Measurements from ENCODE around the gene CHRND. TPM values are rescaled to one million over a fixed set of nuclear protein-coding genes. Genes with fewer than 3 reads are reported as not detected.

The CHRND gene
- total and polyA plus RNA-seq, 2 experiments from 2014 or later: 0.10 to 0.11 TPM

DNA sequence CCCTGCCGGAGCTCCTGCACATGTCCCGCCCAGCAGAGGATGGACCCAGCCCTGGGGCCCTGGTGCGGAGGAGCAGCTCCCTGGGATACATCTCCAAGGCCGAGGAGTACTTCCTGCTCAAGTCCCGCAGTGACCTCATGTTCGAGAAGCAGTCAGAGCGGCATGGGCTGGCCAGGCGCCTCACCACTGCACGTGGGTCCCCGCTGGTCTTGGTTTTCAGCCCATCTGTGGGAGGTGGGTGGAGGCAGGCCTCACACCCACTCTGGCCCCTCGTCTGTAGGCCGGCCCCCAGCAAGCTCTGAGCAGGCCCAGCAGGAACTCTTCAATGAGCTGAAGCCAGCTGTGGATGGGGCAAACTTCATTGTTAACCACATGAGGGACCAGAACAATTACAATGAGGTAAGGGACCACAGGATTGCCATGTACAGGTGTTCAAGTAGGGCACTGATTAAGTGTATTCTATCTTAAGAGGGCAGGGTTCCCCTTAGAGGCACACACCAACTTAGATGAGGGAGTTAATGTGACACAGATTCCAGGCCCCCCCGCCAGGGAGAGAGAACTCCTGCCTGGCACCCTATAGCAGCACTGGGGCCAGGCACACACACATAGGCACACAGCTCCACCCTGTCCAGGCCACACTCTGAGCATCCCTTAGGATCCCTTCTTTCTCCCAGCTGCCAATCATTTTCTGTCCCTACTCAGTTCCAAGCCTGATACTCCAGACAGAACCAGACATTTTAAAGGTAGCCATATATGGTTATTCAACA is 8.2 kb downstream of the CHRND start (continued):
- TF ChIP-seq, protein P1, sequence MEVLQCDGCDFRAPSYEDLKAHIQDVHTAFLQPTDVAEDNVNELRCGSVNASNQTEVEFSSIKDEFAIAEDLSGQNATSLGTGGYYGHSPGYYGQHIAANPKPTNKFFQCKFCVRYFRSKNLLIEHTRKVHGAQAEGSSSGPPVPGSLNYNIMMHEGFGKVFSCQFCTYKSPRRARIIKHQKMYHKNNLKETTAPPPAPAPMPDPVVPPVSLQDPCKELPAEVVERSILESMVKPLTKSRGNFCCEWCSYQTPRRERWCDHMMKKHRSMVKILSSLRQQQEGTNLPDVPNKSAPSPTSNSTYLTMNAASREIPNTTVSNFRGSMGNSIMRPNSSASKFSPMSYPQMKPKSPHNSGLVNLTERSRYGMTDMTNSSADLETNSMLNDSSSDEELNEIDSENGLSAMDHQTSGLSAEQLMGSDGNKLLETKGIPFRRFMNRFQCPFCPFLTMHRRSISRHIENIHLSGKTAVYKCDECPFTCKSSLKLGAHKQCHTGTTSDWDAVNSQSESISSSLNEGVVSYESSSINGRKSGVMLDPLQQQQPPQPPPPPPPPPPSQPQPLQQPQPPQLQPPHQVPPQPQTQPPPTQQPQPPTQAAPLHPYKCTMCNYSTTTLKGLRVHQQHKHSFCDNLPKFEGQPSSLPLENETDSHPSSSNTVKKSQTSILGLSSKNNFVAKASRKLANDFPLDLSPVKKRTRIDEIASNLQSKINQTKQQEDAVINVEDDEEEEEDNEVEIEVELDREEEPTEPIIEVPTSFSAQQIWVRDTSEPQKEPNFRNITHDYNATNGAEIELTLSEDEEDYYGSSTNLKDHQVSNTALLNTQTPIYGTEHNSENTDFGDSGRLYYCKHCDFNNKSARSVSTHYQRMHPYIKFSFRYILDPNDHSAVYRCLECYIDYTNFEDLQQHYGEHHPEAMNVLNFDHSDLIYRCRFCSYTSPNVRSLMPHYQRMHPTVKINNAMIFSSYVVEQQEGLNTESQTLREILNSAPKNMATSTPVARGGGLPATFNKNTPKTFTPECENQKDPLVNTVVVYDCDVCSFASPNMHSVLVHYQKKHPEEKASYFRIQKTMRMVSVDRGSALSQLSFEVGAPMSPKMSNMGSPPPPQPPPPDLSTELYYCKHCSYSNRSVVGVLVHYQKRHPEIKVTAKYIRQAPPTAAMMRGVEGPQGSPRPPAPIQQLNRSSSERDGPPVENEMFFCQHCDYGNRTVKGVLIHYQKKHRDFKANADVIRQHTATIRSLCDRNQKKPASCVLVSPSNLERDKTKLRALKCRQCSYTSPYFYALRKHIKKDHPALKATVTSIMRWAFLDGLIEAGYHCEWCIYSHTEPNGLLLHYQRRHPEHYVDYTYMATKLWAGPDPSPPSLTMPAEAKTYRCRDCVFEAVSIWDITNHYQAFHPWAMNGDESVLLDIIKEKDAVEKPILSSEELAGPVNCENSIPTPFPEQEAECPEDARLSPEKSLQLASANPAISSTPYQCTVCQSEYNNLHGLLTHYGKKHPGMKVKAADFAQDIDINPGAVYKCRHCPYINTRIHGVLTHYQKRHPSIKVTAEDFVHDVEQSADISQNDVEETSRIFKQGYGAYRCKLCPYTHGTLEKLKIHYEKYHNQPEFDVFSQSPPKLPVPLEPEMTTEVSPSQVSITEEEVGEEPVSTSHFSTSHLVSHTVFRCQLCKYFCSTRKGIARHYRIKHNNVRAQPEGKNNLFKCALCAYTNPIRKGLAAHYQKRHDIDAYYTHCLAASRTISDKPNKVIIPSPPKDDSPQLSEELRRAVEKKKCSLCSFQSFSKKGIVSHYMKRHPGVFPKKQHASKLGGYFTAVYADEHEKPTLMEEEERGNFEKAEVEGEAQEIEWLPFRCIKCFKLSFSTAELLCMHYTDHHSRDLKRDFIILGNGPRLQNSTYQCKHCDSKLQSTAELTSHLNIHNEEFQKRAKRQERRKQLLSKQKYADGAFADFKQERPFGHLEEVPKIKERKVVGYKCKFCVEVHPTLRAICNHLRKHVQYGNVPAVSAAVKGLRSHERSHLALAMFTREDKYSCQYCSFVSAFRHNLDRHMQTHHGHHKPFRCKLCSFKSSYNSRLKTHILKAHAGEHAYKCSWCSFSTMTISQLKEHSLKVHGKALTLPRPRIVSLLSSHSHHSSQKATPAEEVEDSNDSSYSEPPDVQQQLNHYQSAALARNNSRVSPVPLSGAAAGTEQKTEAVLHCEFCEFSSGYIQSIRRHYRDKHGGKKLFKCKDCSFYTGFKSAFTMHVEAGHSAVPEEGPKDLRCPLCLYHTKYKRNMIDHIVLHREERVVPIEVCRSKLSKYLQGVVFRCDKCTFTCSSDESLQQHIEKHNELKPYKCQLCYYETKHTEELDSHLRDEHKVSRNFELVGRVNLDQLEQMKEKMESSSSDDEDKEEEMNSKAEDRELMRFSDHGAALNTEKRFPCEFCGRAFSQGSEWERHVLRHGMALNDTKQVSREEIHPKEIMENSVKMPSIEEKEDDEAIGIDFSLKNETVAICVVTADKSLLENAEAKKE (CRISPR knock-in tag; IDR thresholded peaks at IDR 0.05): no peak
- no peak for TF ChIP-seq STAT1 (IDR thresholded peaks at IDR 0.05; ENCODE audit: unreplicated experiment)
- TF ChIP-seq, protein P2, sequence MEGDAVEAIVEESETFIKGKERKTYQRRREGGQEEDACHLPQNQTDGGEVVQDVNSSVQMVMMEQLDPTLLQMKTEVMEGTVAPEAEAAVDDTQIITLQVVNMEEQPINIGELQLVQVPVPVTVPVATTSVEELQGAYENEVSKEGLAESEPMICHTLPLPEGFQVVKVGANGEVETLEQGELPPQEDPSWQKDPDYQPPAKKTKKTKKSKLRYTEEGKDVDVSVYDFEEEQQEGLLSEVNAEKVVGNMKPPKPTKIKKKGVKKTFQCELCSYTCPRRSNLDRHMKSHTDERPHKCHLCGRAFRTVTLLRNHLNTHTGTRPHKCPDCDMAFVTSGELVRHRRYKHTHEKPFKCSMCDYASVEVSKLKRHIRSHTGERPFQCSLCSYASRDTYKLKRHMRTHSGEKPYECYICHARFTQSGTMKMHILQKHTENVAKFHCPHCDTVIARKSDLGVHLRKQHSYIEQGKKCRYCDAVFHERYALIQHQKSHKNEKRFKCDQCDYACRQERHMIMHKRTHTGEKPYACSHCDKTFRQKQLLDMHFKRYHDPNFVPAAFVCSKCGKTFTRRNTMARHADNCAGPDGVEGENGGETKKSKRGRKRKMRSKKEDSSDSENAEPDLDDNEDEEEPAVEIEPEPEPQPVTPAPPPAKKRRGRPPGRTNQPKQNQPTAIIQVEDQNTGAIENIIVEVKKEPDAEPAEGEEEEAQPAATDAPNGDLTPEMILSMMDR (conservative IDR thresholded peaks at IDR 0.05; ENCODE audit: low read depth in 2 of 2): no peak
- TF ChIP-seq JUNB (IDR thresholded peaks at IDR 0.05; ENCODE audit: unreplicated experiment): no peak
- no peak for TF ChIP-seq POLR2AphosphoS5 (IDR thresholded peaks at IDR 0.05; ENCODE audit: low read depth)
- TF ChIP-seq NANOG (IDR thresholded peaks at IDR 0.05; ENCODE audit: borderline replicate concordance): no peak
- TF ChIP-seq EZH2phosphoT487 (IDR thresholded peaks at IDR 0.05; ENCODE audit: unreplicated experiment): no peak

All from GM23338 (cell line).